GM18951 (cell line): ENCODE data around the gene SLC39A3.

Experiments
- POLR2A ChIP-seq: IDR thresholded peaks from 4 replicates; pipeline ENCODE4 v1.6.1; 2011; ENCODE audit warnings: mild to moderate bottlenecking; ENCODE audit not compliant: insufficient read length, insufficient read depth; ENCODE audit errors: extremely low read depth
- in situ Hi-C: fragments of 300-500 bp; cut with MboI; formaldehyde crosslinking; loops from one replicate; pipeline ENCODE4 v1.12.0; 2022; ENCODE audit warnings: low sequenced_read_pairs, mixed read lengths, inconsistent platforms; ENCODE audit not compliant: unreplicated experiment

The SLC39A3 gene

DNA sequence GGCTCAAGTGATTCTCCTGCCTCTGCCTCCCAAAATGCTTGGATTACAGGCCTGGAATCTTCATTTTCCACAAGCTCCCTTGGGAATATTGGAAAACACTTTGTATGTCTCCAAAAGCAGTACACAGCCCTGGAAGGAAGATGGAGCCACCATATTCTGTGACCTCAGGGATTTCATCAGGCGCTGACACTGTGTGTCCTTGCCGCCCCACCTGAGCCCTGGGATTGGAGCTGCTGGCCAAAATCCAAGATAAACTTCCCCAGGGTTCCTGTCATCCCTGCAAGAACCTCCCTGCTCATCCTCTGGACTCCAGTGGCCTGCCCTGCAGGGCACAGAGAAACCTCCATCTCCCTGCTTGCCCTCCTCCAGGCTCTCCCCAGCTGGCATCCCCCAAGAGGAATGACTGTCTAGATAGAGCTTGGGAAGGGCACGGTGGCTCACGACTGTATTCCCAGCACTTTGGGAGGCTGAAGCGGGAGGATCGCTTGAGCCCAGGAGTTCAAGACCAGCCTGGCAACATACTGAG, 36.1 kb downstream of the SLC39A3 start:
- TF ChIP-seq POLR2A: no peak

DNA sequence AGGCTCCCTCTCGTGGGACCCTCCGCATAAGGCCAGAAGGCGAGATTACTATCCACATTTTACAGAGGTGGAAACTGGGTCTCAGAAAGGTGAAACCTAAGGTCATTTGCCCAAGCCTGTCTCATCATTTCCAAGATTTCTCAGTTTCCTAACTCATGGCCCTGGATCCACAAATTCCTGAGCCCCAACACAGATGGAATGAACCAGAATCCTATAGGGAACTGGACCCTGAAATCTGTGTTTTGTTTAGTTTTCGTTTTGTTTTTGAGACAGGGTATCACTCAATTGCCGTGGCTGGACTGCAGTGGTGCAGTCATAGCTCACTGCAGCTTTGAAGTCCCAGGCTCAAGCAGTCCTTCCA, 36.8 kb downstream of the SLC39A3 start:
- in situ Hi-C loops: no loop called here
- no peak for TF ChIP-seq POLR2A

More for the DNA sequence above, 36.1 kb downstream of the SLC39A3 start:
- in situ Hi-C loops: no loop called here

DNA sequence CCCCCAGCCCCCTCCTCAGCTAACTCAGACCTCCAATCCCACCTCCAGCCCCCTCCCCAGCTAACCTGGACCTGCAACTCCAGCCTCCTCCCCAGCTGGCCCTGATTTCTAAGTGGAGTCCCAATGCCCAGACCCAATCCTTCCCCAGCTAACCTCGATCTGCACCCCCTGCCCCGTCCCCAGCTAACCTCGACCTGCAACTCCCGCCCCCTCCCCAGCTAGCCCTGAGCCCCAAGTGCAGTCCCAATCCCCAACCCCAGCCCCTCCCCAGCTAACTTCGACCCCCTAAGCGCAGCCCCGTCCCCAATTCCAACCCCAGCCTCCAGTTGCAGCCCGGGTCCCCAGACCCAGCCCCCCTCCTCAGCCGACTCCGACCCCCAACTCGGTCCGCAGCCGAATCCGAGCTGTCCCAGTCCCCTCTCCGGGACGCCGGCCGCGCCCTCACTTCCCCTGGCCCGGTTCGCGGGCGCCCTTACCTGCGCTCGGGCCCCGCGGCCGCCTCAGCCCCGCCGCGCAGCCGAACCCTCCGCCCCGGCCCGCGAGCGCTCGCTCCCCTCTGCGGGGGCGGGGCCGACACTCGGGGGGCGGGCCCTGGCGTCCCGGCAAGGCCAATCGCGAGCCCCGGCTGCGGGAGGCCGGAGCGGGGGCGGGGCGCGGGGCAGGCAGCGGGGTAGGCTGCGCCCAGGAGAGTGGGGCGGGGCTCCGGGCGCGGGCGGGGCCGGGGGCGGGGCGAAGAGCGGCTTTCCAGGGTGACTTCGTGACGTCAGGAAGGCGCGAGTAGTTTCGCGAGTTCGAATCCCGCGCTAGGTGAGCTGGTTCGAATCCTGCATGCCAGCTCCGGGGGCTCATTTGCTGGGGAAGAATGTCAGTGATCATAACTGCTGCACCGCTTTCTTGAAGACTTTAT, 37.4 kb downstream of the SLC39A3 start, which contains the start of gene GNG7:
Gene GNG7 (minus strand): TSS at position 525 of the 907 bp plus-strand sequence. CDS start 182,006 bp downstream, outside the sequence.
- in situ Hi-C loops: no loop called here
- peak; percentile 82 for TF ChIP-seq POLR2A

DNA sequence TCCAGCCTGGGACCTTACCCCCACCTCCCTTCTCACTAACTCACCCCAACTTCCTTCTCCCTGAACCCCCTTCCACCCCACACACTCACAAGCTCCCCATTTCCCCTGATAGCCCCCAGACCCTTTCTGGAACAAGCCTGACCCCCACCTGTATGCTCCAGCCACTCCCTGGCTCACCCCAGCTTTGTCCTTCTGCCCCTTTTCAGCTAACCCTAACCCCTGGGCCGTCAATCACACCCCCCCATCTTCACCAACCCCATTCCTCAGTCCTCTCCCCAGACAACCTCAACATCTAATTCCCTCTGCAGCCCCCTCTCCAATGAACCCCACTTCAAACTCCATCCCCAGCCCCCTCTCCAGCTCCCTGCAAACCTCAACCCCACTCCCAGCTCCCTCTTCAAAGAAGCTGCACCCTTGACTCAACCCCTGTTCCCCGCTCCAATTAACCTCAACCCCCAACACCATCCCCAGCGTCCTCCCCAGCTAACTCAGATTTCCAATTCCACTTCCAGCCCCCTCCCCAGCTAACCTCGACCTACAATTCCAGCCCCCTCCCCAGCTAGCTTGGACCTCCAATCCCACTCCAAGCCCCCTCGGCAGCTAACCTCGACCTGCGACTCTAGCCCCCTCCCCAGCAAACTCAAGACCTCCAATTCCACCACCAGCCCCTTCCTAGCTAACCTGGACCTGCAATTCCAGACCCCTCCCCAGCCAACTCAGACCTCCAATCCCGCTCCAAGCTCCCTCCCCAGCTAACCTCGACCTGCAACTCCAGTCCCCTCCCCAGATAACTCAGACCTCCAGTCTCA, 38.3 kb downstream of the SLC39A3 start:
- in situ Hi-C loops: no loop called here
- no peak for TF ChIP-seq POLR2A

DNA sequence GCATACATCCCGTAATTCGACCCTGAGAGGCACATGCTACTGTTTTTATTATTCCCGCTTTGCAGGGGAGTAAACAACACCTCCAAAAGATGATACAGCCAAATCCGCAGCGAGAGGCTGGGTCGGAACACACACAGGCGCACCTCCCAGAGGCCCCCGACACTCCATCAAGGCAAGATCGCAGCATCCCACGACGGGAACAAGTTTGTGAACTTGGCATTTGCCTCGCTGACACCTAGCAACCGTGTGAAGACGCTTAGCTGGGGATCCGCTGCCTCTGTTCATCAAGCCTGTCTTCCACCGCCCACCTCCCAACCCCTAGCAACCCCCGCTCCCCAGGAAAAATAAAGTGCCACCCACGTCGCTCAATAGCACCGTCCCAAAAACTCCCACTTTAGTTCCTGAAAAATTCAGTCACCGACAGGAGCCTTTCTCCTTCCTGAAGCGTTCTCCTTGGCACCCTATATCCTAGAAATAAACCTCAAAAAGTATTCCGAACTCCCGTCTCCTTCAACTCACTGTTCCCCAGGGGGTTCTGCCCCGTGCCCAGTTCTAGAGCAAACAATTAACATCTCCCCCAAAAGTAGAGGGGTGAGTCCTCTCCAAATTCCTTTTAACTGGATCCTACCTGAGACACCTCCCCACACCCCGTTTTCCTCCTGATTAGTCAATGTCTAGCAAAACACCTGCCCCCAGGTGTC, 39.0 kb downstream of the SLC39A3 start:
- TF ChIP-seq POLR2A: no peak
- in situ Hi-C loops: no loop called here

DNA sequence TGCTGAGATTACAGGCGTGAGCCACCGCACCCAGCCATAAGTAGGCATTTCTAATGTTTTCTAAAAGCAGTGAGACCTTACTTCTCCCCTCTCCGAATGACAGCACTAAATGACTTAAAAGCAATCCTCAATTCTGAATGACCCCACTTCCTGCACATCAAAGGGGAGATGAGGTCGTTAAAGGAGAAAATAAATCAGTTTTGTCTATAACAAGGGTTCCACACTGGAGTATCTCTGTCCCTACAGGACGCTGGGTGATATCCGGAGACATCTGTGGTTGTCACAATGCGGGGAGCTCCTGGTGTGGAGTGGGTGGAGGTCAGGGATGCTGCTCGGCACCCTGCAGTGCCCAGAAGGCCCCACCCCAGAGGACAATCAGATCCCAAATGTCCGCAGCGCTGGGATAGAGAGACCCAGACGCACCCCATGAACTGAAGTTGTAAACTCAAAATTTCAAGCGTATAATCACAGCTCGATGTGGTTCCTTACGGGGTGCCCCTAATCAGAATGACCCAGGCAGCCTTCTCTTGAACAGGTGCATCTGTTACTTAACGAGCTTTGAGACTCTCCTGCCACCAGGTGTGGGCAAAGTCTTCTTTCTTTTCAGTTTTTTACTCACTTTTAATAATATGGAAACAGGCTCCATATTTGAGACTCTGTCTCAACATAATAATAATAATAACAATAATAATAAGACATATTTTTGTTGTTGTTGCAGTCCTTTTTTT, 40.2 kb downstream of the SLC39A3 start:
- in situ Hi-C loops: no loop called here
- TF ChIP-seq POLR2A: no peak

DNA sequence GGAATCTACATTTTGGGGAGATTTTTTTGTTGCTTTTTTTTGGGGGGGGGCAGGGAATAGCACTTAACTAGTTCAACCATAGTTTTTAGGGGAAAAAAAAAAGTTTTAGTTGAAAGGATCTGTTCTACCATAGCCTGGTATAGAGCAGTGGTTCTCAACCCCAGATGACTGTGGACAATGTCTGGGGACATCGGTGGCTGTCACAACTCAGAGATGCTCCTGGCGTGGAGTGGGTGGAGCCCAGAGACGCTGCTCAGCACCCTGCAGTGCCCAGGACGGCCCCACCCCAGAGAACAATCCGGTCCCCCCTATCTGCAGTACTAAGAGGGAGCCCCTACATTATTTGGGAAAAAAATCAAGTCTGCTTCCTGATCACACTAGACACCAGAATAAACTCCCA, 45.6 kb downstream of the SLC39A3 start:
- in situ Hi-C loops: no loop called here
- TF ChIP-seq POLR2A: no peak

DNA sequence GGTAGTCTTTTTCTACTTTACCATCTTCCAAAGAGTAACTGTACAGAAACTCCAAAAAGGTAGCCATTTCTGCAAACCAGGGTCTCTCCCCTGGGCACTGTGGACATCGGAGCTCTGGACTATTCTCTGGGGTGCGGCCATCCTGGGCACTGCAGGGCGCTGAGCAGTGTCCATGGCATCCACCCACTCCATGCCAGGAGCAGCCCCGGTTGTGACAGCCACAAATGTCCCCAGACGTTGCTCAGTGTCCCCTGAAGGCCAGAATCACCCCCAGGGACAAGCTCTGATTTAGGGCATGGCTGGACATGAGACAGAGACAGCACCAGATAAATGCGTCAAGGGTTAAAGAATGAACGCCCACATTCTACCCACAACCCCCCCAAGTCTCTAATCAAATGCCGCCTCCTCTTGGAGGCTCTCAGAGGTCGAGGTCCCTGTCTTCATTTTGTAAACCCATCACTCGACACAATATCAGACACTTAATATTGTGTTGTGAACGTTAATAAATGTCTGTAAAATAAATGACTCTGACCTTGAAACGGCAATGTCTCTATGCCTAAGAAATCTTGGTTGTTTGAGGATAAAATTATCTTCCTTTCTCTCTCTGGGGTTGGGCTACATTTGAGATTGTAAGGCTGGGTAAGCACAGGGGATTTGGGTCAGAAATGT, 46.2 kb downstream of the SLC39A3 start:
- in situ Hi-C loops: no loop called here
- no peak for TF ChIP-seq POLR2A

DNA sequence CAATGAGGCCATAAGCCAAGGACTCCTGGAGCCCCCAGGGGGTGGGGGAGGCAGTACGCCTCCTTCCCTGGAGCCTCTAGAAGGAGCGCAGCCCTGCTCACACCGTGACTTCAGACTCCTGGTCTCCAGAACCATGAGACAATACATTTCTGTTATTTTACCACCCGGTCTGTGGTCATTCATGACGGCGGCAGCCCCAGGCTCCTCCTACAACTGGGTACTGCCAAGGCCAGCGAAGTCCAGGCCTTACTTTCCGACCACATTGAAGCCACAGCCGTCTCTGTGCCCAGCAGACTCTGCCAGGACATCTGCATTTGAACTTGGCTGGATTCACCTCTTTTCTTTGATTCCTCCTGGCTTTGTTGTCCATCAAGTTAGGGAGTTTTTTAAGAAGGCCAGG, 47.9 kb downstream of the SLC39A3 start:
- in situ Hi-C loops: no loop called here
- no peak for TF ChIP-seq POLR2A

DNA sequence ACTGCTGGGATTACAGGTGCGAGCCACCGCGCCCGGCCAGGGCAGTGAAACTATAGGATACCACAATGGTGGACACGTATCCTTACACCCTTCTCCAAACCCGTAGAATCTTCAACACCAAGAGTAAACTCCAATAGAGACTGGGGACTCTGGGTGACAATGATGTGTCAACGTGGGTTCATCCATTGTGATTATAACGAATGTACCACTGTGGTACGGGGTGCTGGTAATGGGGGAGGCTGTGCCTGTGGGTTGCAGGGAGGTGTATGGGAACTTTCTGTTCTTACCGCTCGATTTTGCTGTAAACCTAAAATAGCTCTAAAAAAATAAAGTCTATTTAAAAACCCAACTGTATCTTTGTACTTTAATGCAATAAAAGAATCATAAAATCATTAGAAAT, 49.0 kb downstream of the SLC39A3 start:
- in situ Hi-C loops: no loop called here
- no peak for TF ChIP-seq POLR2A

DNA sequence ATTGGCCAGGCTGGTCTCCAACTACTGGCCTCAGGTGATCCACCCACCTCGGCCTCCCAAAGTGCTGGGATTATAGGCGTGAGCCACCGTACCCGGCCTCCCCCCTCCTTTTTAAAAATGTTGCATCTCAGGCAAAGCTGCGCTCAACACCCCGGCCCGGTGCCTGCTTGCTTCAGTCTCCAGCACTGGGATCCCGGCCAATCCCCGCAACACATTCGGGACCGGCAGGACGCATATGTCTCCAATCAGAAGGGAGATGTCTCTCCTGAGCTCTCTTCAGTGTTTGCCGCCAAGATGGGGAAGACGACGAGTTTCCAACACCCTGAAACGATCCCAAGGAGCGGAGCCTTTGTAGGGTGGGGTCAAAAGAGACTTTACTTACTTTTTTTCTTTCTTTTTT, 53.5 kb downstream of the SLC39A3 start:
- in situ Hi-C loops: no loop called here
- TF ChIP-seq POLR2A: no peak

DNA sequence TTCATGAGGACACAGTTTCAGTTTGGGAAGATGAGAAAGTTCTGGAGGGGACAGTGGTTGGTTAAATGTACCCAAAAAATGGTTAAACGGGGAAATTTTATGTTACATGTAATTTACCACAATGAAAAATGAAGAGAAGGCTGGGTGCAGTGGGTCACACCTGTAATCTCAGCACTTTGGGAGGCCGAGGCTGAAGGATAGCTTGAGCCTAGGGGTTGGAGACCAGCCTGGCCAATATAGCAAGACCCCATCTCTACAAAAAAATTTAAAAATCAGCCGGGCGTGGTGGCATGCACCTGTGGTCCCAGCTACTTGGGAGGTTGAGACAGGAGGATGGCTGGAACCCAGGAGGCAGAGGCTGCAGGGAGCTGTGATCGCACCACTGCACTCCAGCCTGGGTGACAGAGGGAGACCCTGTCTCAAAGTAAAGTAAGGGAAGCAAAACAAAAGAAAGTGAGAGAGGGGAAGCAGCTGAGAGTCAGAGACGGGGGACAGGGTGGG, 54.6 kb downstream of the SLC39A3 start:
- in situ Hi-C loops: no loop called here
- TF ChIP-seq POLR2A: no peak

DNA sequence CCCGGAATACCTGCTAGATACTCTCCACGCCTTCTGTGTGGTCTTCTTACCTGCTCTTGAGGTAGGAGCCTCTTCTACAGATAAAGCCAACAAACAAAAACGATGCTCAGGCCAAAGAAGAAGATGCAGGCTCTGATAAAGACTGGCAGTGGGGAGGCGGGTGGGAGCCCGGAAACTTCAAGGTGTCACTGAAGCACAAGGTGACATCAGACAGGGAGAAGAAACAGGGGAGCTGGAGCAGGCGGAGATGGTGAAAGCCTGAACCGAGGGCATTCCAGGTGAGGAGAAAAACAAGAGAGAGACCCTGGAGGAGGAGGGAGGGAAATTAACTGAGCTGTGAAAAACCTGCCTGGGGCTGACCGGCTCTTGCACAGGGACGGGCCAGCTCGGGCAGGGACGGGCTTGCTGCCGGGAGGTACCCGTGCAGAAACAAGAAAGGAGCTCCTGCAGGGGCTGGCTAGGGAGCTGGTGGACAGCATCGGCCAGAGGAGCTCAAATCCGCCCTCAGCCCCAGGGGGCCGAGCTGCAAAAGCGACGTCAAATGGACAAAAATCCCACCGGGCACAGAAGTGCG, 56.3 kb downstream of the SLC39A3 start:
- in situ Hi-C loops: no loop called here
- no peak for TF ChIP-seq POLR2A
